Measurements from ENCODE around the gene CLK2.

DNA sequence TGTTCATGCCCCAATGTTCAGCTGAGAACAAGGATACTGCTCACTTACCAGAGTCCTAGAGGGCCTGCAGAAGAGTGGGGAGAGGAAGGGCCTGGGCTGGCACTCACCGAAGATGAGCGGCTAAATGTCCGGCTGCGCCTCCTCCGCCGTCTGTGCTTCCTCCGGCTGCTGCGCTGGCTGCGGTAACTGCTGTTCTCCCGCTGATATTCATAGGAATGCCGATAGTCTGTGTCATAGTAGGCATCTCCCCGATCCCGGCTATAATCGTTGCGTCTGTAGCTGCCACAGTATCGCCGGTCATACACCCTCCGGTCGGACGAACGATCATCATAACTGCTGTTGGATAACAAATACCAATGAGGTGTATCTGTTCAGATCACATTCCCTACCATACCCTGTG, 3.9 kb downstream of the CLK2 start:
- TF ChIP-seq PHF8 (conservative IDR thresholded peaks at IDR 0.05; ENCODE audit: low read depth, low read length) (no peak), NRF1 (IDR thresholded peaks at IDR 0.05; ENCODE audit: low read depth, low read length) (no peak), SUZ12 (IDR thresholded peaks at IDR 0.05; ENCODE audit: low read length) (no peak), ZNF274 (IDR thresholded peaks at IDR 0.05; ENCODE audit: borderline replicate concordance, extremely low read depth, low read length) (no peak), TAF1 (IDR thresholded peaks at IDR 0.05; ENCODE audit: low read depth, low read length) (no peak), CHD2 (IDR thresholded peaks at IDR 0.05; ENCODE audit: low read length) (no peak), EP300 (IDR thresholded peaks at IDR 0.05; ENCODE audit: borderline replicate concordance in 1 of 2, low read depth in 2 of 2, low read length in 2 of 2) (no peak), SIN3A (conservative IDR thresholded peaks at IDR 0.05 in 1 of 2, IDR thresholded peaks at IDR 0.05 in 1 of 2; ENCODE audit: low read depth in 1 of 2, low read length in 2 of 2) (no peak), GABPA (IDR thresholded peaks at IDR 0.05; ENCODE audit: borderline replicate concordance, insufficient read depth, low read length) (no peak), SP4 (IDR thresholded peaks at IDR 0.05; ENCODE audit: low read length) (no peak)
- TF ChIP-seq, protein P1, sequence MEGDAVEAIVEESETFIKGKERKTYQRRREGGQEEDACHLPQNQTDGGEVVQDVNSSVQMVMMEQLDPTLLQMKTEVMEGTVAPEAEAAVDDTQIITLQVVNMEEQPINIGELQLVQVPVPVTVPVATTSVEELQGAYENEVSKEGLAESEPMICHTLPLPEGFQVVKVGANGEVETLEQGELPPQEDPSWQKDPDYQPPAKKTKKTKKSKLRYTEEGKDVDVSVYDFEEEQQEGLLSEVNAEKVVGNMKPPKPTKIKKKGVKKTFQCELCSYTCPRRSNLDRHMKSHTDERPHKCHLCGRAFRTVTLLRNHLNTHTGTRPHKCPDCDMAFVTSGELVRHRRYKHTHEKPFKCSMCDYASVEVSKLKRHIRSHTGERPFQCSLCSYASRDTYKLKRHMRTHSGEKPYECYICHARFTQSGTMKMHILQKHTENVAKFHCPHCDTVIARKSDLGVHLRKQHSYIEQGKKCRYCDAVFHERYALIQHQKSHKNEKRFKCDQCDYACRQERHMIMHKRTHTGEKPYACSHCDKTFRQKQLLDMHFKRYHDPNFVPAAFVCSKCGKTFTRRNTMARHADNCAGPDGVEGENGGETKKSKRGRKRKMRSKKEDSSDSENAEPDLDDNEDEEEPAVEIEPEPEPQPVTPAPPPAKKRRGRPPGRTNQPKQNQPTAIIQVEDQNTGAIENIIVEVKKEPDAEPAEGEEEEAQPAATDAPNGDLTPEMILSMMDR (IDR thresholded peaks at IDR 0.05; ENCODE audit: control extremely low read depth in 1 of 3, insufficient read depth in 1 of 3, low read depth in 1 of 3, low read length in 3 of 3), result no peak

All from H1 (cell line).